Measurements from ENCODE around the gene DDR1. TPM values are rescaled to one million over a fixed set of nuclear protein-coding genes. Genes with fewer than 3 reads are reported as not detected.

DDR1 gene
- total RNA-seq, 1 experiment from 2014 or later, result 230 TPM

DNA sequence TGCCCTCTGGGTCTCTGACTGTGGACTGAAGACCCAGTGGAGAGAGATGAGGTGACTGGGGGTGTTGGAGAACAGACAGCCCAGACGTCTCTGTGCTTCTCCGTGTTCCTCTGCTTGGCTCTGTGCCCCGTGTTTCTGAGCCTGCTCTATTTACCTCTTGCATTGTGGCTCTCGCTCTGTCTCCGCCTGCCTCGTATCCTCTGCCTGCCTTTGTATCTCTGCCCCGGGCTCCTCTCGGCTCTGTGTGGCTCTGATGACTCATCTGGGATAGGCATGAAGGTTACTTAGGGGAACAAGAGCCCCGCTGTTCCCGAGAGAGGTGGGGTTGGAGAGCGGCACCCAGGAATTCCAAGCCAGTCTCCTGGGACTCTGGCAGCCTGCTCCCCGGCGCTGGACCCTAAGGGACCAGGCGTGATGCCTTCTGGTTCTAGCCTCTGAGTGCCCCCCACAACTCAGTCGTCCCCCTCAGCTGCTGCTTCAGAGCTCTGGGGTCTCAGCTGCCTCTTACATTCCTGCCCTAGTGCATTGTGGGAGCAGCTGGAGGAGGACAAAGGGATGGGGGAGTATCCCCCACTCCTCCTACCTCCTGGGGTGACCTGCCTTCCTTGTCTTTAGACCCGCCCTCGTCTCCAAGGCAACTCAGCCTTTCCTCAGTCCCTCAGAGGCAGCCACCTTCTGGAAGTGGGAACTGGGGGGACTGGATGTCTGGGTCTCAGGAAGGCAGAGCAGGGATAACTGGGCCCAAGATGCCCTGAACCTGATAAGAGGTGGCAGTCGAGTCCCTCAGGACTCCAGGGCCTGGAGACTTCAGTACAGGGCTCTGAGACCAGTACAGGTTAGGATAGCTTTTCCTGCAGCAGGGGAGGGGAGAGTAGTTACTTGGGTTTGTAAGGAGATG, 1.9 kb downstream of the DDR1 start (continued):
- TF ChIP-seq, protein P1, sequence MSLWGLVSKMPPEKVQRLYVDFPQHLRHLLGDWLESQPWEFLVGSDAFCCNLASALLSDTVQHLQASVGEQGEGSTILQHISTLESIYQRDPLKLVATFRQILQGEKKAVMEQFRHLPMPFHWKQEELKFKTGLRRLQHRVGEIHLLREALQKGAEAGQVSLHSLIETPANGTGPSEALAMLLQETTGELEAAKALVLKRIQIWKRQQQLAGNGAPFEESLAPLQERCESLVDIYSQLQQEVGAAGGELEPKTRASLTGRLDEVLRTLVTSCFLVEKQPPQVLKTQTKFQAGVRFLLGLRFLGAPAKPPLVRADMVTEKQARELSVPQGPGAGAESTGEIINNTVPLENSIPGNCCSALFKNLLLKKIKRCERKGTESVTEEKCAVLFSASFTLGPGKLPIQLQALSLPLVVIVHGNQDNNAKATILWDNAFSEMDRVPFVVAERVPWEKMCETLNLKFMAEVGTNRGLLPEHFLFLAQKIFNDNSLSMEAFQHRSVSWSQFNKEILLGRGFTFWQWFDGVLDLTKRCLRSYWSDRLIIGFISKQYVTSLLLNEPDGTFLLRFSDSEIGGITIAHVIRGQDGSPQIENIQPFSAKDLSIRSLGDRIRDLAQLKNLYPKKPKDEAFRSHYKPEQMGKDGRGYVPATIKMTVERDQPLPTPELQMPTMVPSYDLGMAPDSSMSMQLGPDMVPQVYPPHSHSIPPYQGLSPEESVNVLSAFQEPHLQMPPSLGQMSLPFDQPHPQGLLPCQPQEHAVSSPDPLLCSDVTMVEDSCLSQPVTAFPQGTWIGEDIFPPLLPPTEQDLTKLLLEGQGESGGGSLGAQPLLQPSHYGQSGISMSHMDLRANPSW (CRISPR knock-in tag; conservative IDR thresholded peaks at IDR 0.05; ENCODE audit: low read depth), result no peak
- TF ChIP-seq, protein P2, sequence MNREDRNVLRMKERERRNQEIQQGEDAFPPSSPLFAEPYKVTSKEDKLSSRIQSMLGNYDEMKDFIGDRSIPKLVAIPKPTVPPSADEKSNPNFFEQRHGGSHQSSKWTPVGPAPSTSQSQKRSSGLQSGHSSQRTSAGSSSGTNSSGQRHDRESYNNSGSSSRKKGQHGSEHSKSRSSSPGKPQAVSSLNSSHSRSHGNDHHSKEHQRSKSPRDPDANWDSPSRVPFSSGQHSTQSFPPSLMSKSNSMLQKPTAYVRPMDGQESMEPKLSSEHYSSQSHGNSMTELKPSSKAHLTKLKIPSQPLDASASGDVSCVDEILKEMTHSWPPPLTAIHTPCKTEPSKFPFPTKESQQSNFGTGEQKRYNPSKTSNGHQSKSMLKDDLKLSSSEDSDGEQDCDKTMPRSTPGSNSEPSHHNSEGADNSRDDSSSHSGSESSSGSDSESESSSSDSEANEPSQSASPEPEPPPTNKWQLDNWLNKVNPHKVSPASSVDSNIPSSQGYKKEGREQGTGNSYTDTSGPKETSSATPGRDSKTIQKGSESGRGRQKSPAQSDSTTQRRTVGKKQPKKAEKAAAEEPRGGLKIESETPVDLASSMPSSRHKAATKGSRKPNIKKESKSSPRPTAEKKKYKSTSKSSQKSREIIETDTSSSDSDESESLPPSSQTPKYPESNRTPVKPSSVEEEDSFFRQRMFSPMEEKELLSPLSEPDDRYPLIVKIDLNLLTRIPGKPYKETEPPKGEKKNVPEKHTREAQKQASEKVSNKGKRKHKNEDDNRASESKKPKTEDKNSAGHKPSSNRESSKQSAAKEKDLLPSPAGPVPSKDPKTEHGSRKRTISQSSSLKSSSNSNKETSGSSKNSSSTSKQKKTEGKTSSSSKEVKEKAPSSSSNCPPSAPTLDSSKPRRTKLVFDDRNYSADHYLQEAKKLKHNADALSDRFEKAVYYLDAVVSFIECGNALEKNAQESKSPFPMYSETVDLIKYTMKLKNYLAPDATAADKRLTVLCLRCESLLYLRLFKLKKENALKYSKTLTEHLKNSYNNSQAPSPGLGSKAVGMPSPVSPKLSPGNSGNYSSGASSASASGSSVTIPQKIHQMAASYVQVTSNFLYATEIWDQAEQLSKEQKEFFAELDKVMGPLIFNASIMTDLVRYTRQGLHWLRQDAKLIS (CRISPR knock-in tag; IDR thresholded peaks at IDR 0.05; ENCODE audit: borderline replicate concordance), result no peak

DNA sequence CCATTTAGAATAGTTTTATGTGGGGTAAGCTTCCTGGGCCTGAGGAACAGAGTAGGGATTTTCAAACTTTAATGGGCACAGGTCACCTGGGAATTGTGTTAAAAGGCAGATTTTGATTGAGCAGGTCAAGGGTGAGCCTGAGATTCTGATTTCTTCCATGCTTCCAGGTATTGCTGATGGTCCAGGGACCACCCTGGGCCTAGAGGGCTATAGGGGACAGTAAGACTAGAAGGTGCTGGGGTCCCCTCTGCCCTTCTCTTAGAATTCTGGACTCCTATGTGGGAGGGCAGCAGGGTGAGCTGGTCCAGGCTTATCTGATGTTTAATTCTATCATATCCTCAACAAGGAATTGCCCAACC, 2.6 kb downstream of the DDR1 start:
- H3K4me1 Mint-ChIP-seq, result peaks cover 59% of the 10 kb centered on the region
- DNase-seq (ENCODE audit: low spot score), result no peak
- POLR2A ChIA-PET, result interaction anchor here (0.6 to 1.0 kb wide), 4 partner anchors 21 to 58 kb away, joined by 3 to 4 read pairs (median 3); partner anchors contain the start of gene GTF2H4
- no peak for ATAC-seq
- no peaks in the 10 kb centered on the region for H3K9me3 Mint-ChIP-seq
- H3K36me3 Mint-ChIP-seq, result peaks cover 29% of the 10 kb centered on the region
- CTCF ChIA-PET, result interaction anchor here (0.6 to 13.3 kb wide), 11 partner anchors 9 to 201 kb away, joined by 3 to 164 read pairs (median 4); partner anchors contain the start of genes GTF2H4 and VARS2
- H3K27me3 Mint-ChIP-seq (ENCODE audit: low read depth), result no peaks in the 10 kb centered on the region
- TF ChIP-seq, protein P3, sequence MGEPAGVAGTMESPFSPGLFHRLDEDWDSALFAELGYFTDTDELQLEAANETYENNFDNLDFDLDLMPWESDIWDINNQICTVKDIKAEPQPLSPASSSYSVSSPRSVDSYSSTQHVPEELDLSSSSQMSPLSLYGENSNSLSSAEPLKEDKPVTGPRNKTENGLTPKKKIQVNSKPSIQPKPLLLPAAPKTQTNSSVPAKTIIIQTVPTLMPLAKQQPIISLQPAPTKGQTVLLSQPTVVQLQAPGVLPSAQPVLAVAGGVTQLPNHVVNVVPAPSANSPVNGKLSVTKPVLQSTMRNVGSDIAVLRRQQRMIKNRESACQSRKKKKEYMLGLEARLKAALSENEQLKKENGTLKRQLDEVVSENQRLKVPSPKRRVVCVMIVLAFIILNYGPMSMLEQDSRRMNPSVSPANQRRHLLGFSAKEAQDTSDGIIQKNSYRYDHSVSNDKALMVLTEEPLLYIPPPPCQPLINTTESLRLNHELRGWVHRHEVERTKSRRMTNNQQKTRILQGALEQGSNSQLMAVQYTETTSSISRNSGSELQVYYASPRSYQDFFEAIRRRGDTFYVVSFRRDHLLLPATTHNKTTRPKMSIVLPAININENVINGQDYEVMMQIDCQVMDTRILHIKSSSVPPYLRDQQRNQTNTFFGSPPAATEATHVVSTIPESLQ (CRISPR knock-in tag; IDR thresholded peaks at IDR 0.05), result no peak
- TF ChIP-seq NR3C1 (CRISPR knock-in tag; conservative IDR thresholded peaks at IDR 0.05; ENCODE audit: low read depth), result no peak
- TF ChIP-seq, protein P4, sequence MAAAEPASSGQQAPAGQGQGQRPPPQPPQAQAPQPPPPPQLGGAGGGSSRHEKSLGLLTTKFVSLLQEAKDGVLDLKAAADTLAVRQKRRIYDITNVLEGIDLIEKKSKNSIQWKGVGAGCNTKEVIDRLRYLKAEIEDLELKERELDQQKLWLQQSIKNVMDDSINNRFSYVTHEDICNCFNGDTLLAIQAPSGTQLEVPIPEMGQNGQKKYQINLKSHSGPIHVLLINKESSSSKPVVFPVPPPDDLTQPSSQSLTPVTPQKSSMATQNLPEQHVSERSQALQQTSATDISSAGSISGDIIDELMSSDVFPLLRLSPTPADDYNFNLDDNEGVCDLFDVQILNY (CRISPR knock-in tag; IDR thresholded peaks at IDR 0.05), result no peak
- peak overlapping the region; percentile 99 for H3K27ac Mint-ChIP-seq
- H3K4me3 Mint-ChIP-seq, result peak overlapping the region; percentile 83

DNA sequence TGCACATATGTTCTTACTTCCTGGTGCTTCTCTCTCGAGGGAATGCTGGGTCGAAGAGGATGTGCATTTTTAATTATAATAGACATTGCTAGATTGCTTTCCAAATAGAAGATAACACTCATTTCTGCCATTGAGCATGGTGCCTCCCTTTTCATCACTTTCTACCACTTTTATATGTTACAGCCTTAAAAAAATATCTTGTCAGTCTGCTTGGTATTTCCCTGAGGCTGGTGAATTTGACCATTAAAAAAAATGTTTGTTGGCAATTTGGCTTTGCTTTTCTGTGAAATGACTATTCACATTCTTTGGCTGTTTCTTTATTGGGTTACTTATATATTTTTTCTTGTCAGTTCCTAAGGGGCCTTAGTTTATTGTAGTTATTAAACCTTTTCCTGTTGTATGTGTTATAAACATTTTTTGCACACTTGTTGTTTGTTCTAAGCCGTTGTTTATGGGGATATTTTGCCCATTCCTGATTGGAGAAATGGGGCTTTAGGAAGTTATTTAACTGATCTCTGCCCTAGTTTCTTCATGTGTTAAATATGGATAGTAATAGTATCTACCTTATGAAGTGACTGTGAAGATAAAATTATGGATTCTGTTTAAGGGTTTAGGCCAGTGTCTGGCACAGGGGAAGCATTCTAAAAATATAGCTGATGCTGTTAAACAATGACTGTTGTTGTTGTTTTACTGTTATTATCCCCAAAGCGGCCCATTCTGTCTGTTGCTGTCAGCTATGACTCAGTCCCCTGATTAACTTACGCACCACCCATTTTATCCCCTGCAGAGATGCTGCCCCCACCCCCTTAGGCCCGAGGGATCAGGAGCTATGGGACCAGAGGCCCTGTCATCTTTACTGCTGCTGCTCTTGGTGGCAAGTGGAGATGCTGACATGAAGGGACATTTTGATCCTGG, 3.8 kb downstream of the DDR1 start:
- Mint-ChIP-seq H3K4me3 (no peak overlapping the region), H3K4me1 (peaks cover 53% of the 10 kb centered on the region), H3K36me3 (peaks cover 35% of the 10 kb centered on the region), H3K27ac (0 out of 2 replicates have a peak overlapping the region, but pooled peaks have one; percentile 63), H3K27me3 (ENCODE audit: low read depth) (no peaks in the 10 kb centered on the region), H3K9me3 (no peaks in the 10 kb centered on the region)
- ChIA-PET CTCF (interaction anchor here (1.6 to 2.9 kb wide), 3 partner anchors 28 to 199 kb away, joined by 3 to 20 read pairs (median 7); no protein-coding TSS in a partner anchor), POLR2A (no interaction called here)
- ATAC-seq (no peak), DNase-seq (ENCODE audit: low spot score) (no peak)
- TF ChIP-seq GABPB1 (CRISPR knock-in tag; IDR thresholded peaks at IDR 0.05) (no peak), CREB1 (CRISPR knock-in tag; IDR thresholded peaks at IDR 0.05) (no peak), TEAD1 (CRISPR knock-in tag; IDR thresholded peaks at IDR 0.05) (no peak), ETV6 (CRISPR knock-in tag; IDR thresholded peaks at IDR 0.05) (no peak)
- TF ChIP-seq, protein P5, sequence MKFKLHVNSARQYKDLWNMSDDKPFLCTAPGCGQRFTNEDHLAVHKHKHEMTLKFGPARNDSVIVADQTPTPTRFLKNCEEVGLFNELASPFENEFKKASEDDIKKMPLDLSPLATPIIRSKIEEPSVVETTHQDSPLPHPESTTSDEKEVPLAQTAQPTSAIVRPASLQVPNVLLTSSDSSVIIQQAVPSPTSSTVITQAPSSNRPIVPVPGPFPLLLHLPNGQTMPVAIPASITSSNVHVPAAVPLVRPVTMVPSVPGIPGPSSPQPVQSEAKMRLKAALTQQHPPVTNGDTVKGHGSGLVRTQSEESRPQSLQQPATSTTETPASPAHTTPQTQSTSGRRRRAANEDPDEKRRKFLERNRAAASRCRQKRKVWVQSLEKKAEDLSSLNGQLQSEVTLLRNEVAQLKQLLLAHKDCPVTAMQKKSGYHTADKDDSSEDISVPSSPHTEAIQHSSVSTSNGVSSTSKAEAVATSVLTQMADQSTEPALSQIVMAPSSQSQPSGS (CRISPR knock-in tag; IDR thresholded peaks at IDR 0.05; ENCODE audit: borderline replicate concordance, low read depth), result no peak
- TF ChIP-seq, protein P6, sequence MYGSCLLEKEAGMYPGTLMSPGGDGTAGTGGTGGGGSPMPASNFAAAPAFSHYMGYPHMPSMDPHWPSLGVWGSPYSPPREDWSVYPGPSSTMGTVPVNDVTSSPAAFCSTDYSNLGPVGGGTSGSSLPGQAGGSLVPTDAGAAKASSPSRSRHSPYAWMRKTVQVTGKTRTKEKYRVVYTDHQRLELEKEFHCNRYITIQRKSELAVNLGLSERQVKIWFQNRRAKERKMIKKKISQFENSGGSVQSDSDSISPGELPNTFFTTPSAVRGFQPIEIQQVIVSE (CRISPR knock-in tag; IDR thresholded peaks at IDR 0.05; ENCODE audit: borderline replicate concordance), result no peak
- TF ChIP-seq, protein P7, sequence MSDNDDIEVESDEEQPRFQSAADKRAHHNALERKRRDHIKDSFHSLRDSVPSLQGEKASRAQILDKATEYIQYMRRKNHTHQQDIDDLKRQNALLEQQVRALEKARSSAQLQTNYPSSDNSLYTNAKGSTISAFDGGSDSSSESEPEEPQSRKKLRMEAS (CRISPR knock-in tag; IDR thresholded peaks at IDR 0.05), result no peak
- TF ChIP-seq, protein P8, sequence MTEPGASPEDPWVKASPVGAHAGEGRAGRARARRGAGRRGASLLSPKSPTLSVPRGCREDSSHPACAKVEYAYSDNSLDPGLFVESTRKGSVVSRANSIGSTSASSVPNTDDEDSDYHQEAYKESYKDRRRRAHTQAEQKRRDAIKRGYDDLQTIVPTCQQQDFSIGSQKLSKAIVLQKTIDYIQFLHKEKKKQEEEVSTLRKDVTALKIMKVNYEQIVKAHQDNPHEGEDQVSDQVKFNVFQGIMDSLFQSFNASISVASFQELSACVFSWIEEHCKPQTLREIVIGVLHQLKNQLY (CRISPR knock-in tag; IDR thresholded peaks at IDR 0.05), result no peak
